SKM-1 treated with dmso at 0.1 percent for 144 hours (cell line): ENCODE data around the gene ATP11A.
"Not testable (repeated sequence)": the region's sequence is repeated elsewhere in the genome, so short reads cannot be mapped to it uniquely, and the experiment has no call there.

Experiments used
- DNase-seq: peaks from one replicate; lab custom pipeline; 2025; ENCODE audit not compliant: unreplicated experiment; lab: John Stamatoyannopoulos, UW

The ATP11A gene

DNA sequence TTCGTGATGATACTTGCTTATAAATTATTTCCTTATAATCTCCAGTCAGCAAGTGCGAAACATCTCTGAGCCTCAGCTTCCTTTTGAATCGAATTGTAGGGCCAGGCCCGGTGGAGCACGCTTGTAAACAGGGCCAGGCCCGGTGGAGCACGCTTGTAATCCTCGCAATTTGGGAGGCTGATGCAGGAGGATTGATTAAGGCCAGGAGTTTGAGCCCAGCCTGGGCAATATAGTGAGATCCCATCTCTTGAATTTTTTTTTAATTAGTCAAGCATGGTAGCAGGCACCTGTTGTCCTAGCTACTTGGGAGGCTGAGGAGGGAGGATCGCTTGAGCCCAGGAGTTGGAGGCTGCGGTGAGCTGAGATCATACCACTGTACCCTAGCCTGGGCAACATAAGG is 163.0 kb downstream of the ATP11A start:
- no peak for DNase-seq

DNA sequence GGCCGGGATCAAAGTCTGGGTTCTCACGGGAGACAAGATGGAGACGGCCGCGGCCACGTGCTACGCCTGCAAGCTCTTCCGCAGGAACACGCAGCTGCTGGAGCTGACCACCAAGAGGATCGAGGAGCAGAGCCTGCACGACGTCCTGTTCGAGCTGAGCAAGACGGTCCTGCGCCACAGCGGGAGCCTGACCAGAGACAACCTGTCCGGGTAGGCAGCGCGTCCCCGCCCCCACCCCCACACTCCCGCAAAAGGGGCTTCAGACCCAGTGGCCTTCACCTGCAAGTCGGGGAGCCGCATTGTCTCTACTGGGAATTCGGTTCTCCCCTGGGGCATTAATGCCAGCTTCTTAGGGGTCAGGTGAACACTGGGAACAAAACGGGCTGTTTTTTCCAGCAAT is 164.5 kb downstream of the ATP11A start:
- DNase-seq, result no peak

DNA sequence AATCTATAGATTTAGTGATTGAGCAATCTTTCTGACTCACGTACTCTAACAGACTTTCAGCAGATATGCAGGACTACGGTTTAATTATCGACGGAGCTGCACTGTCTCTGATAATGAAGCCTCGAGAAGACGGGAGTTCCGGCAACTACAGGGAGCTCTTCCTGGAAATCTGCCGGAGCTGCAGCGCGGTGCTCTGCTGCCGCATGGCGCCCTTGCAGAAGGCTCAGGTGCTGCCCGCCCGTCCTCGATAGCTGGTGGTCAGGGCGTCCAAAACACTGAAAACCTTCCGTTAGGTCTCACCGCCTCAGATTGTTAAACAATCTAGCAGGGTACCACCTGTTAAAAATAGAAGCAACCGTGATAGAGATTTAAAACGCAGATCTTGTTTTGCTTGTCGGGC is 166.0 kb downstream of the ATP11A start:
- DNase-seq, result no peak

DNA sequence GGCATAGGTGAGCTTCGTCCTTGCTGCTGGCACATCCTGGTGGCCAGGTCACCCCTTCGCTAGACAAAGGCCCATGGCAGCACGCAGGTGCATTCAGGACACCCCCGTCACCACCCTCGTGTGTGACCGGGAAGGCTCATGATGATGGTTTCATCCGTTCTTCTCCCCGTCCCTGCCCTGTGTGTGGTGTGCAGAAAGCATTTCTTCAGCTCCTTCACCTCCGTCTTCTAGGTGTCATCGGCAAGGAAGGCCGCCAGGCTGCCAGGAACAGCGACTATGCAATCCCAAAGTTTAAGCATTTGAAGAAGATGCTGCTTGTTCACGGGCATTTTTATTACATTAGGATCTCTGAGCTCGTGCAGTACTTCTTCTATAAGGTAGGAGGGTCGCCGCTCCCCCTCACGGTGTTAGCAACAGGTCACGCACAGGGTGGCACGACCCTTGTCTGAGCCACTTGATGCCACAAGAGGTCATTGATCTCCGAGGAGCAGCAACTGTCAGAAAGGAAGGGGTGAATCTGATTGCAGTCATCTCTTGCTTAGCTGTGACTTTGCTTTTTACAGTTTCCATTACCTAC is 168.2 kb downstream of the ATP11A start:
- DNase-seq, result no peak

- no peak for DNase-seq
Measured at GRCh38 chr13:112859128-112859816, 169.4 kb downstream of the ATP11A start.

DNA sequence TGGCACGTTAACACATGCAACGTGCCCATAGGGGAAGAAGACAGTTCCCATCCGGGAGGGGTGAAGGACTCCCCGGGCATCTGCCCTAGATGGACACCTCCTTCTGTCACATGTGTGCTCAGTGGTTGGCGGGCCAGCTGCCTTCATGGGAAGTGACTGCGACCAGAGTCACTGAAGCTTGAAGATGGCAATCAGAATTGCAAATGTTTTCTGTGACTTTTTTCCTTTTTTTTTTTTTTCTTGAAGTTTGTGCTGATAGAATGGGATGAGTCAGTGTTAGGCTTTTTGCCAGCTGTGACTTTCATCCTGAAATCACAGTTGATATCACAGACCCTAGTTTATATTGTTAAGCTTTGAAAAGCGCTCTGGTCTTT is 170.0 kb downstream of the ATP11A start:
- no peak for DNase-seq

GRCh38 chr13:112861876-112862615 is 172.2 kb downstream of the ATP11A start:
- no peak for DNase-seq

DNA sequence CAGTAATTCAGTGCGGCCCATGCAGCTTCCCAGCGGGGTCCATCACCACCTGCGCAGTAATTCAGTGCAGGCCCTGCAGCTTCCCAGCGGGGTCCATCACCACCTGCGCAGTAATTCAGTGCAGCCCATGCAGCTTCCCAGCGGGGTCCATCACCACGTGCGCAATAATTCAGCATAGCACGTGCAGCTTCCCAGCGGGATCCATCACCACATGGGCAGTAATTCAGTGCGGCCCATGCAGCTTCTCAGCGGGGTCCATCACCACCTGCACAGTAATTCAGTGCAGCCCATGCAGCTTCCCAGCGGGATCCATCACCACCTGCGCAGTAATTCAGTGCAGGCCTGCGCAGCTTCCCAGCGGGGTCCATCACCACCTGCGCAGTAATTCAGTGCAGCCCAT is 173.5 kb downstream of the ATP11A start:
- DNase-seq, result not testable (repeated sequence)

DNA sequence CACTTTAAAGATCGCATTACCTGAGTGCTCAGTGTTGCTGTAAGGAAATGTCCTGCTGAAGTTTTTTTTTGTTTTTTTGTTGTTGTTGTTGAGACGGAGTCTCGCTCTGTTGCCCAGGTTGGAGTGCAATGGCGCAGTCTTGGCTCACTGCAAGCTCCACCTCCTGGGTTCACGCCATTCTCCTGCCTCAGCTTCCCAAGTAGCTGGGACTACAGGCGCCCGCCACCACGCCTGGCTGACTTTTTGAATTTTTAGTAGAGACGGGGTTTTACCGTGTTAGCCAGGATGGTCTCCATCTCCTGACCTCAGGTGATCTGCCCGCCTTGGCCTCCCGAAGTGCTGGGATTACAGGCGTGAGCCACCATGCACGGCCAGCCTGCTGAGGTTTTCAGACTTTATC is 175.6 kb downstream of the ATP11A start:
- DNase-seq, result not testable (repeated sequence)

DNA sequence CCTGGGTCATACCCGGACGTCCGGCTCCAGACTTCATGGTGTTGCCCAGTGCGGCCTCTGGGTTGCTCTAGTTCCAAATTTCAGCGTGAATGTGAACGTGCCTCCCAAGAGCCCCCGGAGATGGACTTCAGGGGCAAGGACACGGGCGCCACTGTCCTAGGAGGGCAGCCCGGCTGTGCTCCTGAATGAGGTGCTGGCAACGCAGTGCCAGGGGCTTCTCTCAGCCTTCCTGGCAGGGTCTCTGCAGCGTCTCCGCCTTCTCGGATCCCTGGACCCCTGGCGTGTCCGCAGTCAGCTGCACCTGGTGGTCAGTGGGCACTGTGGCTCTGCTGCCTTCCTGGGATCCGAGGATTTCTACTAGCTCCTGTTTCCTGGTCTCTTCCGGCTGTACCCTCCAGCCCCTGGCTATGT is 177.5 kb downstream of the ATP11A start:
- DNase-seq, result no peak

DNA sequence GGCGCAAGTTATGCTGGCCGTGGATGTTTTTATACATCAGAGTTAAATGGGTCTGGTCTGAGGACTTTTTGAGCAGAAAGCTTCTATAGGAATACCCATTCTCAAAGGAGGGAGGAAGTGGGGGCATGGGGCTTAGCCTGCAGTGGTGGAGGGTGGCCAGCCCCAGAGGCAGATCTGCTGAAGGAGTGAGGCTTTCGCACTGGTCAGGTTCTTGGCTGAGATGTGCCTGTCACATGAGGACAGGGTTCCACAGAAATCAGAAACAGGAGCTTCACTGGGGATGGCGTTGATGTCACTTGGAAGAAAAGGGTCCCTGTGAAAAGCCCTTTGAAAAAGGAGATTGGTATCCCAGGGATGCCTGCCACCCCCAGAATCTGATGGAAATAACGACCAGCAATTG is 178.5 kb downstream of the ATP11A start:
- no peak for DNase-seq

DNA sequence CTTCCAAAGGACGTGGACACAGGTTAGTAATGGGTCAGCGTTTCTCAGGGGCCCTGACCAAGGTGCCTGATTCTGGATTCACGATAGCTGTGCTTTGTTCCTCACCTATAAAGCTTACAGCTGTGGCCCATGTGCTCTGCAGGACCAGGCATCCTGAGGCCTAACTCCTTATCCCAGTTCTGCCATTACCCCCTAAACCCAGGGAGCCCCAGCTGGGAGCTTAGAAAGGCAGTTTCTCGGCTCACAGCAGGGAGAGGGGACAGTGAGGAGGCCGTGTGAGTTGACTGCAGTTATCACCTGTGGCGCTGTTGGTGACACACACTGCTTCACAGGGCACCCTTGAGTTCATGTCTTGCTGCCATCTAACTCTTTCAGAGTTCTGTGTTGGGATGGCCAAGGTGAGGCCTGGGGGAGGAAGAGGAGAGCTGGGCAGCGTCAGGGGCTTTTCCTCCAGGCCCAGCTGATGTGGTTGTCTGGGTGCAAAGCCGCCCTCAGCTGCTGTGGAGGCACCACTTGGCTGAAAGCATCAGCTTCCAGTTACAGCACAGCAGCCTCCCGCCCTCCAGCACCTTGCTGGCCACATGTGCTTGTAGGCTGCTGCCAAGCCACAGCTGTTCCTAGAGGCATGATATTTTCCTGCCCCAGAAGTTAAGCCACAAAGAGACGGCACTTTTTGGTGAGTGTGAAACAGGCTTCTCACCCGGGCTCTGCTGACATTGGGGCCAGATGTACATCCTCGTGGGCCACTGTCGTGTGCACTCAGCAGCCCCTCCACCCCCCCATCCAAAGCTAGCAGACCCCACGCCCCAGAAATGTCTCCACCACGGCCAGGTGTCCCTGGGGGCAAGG is 179.6 kb downstream of the ATP11A start:
- DNase-seq, result no peak

DNA sequence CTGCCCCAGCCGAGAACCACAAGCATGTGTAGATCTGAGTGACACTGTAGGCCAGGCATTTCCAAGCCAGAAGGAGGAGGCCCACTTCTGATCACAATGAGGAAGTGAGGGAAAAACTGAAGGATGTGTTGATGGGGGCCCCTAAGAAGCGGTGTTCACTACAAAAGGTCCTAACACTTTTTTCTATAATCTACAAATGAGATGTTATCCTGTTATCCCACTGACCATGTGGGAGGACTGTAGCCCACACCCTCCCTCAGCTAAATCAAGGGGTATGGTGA is 180.2 kb downstream of the ATP11A start:
- no peak for DNase-seq

DNA sequence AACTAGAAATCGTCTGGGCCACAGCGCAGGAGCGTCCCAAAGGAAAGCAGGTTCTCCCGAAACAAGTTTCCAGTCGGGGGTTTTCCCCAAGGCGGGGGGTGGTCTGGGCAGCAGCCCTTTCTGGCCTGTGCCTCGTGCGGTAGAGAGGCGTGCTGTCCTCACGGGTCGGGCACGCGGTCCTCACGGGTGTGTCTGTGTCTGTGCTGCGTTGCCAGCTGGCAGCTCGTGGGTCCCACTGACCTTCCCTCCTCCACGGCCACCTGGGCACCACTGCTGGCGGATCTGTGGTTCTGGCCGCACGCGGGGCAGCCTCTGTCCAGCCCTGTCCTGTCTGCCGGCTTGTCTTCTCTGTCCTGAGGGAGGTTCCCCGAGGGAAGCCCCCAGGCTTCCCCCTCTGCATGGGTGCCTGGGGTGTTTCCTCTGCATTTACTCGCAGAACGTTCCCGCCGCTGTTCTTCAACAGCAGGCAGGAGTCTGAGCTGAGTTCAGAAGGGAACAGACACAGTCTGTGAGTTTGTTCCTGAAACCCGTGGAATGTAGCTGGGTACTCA is 181.0 kb downstream of the ATP11A start:
- DNase-seq, result no peak

DNA sequence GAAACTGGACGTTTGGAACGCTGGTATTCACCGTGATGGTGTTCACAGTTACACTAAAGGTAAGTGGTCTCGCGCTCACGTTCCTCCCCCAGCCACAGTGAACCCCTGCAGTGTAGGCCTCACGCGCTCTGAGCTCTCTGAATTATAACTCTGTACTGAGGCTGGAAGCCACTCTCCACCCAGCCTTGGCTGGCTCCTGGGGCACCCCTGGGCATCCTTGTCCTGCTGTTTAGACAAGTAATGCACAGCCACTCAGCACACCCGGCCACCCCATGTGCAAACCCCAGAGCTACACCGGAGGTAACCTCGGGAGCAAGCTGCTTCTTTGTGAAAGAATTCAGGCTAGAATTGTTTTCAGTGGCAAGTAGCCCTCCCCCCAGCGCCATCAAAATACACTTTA is 181.9 kb downstream of the ATP11A start:
- DNase-seq, result no peak

- DNase-seq, result not testable (repeated sequence)
Measured at GRCh38 chr13:112872657-112873631, 183.1 kb downstream of the ATP11A start.

DNA sequence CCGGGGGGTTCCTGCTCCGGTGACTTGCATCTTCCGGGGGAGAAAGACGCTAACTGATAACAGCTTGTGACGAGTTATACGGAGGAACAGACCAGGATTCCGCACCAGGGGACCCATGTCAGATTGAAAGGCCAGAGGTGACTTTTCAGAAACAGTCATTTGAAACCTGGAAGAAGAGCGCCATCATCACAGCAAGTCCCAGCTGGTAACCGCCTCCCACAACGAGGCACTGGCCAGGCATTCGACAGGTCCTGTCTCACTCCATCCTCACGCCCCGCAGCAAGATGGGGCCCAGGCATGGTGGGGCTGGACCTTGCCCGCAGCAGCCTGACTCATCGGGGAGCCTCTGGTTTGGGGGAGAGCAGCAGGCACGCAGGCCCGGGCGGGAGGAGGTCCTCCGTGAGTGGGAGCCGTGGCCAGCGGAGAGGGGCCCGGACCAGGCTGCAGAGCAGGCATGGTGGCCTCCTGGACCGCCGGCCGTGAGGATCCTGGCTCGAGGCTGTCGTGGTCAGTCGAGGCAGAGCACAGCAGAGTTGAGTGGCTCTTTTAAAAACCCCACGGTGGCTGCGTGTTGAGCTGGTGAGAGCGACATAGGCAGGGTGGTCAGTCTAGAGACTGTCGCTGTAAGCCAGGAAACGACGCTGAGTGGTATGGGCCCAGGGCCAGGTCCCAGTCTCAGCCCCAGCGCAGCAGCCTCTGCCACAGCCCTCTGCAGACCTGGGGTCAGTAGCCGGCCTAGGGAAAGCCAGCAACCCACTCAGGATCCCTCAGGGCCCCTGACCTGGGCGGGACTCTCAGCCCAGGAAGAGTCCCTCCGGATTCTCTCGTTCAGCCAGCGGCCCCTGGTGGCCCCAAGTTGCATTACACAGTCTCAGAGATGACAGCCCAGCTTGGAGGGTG is 184.3 kb downstream of the ATP11A start:
- DNase-seq, result peak; percentile 32

GRCh38 chr13:112874751-112875300 is 185.0 kb downstream of the ATP11A start:
- DNase-seq, result no peak

- DNase-seq, result no peak
Measured at GRCh38 chr13:112875627-112876026, 185.8 kb downstream of the ATP11A start.
